ENCODE measurements around the gene PIGU. TPM values are rescaled to one million over a fixed set of nuclear protein-coding genes. Genes with fewer than 3 reads are reported as not detected.

Gene PIGU
- total and polyA plus RNA-seq, 2 of the 13 experiments (the other 11 are each of a cell fraction or from before 2014, with no cell fraction given) = 45.5 to 231 TPM

DNA sequence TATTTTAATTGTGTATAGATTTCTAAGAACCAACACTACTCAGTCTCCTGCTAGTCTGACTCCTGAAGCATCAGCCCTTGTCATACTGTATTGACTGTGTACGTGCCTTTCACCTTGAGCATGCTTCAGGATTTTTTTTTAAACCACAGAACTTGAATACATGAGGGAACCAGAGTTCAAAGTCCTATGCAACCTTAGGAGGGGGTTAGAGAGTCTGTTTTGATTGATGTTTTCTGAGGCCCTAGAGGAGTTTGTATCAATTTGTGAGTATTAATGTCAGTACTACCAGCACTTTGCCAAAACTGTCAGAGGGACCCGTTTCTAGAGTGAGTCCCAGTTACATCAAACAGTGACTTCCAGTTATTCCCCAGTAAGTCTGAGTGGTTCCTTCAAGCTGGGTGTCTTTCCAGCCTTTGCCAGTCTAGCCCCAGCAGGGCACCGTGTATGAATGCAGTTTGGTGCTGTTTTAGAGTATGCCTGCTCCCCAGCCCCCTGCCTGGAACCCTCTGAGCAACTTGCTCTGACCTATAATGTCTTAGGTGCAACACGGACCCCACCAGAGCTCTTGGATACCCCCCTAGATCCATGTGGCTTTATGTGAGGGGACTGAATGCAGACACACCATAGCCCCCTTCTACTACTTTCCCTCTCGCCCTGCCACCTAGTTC, 35.8 kb upstream of the PIGU start (continued):
- peak; percentile 57; the same call in 1 of the 2 replicates for TF ChIP-seq NFIC (IDR thresholded peaks at IDR 0.05; ENCODE audit: low read length)
- TF ChIP-seq ISL2 (CRISPR knock-in tag; IDR thresholded peaks at IDR 0.05) = 0 out of 2 replicates have a peak, but pooled peaks have one; percentile 50
- no peak for TF ChIP-seq SMAD1 (CRISPR knock-in tag; IDR thresholded peaks at IDR 0.05; ENCODE audit: borderline replicate concordance, low read depth)
- TF ChIP-seq ZBTB2 (CRISPR knock-in tag; IDR thresholded peaks at IDR 0.05; ENCODE audit: low read depth) = no peak
- peak; percentile 38; the same call in 1 of the 2 replicates for TF ChIP-seq HBP1 (CRISPR knock-in tag; IDR thresholded peaks at IDR 0.05; ENCODE audit: low read depth)
- TF ChIP-seq ZNF10 (CRISPR knock-in tag; IDR thresholded peaks at IDR 0.05; ENCODE audit: borderline replicate concordance, low read depth) = no peak
- TF ChIP-seq SNAPC5 (CRISPR knock-in tag; IDR thresholded peaks at IDR 0.05; ENCODE audit: borderline replicate concordance) = no peak
- TF ChIP-seq, protein P1, sequence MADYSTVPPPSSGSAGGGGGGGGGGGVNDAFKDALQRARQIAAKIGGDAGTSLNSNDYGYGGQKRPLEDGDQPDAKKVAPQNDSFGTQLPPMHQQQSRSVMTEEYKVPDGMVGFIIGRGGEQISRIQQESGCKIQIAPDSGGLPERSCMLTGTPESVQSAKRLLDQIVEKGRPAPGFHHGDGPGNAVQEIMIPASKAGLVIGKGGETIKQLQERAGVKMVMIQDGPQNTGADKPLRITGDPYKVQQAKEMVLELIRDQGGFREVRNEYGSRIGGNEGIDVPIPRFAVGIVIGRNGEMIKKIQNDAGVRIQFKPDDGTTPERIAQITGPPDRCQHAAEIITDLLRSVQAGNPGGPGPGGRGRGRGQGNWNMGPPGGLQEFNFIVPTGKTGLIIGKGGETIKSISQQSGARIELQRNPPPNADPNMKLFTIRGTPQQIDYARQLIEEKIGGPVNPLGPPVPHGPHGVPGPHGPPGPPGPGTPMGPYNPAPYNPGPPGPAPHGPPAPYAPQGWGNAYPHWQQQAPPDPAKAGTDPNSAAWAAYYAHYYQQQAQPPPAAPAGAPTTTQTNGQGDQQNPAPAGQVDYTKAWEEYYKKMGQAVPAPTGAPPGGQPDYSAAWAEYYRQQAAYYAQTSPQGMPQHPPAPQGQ (CRISPR knock-in tag; IDR thresholded peaks at IDR 0.05; ENCODE audit: borderline replicate concordance) = no peak
- TF ChIP-seq ATF3 (CRISPR knock-in tag; IDR thresholded peaks at IDR 0.05) = no peak
- TF ChIP-seq, protein P2, sequence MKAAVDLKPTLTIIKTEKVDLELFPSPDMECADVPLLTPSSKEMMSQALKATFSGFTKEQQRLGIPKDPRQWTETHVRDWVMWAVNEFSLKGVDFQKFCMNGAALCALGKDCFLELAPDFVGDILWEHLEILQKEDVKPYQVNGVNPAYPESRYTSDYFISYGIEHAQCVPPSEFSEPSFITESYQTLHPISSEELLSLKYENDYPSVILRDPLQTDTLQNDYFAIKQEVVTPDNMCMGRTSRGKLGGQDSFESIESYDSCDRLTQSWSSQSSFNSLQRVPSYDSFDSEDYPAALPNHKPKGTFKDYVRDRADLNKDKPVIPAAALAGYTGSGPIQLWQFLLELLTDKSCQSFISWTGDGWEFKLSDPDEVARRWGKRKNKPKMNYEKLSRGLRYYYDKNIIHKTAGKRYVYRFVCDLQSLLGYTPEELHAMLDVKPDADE (CRISPR knock-in tag; IDR thresholded peaks at IDR 0.05) = no peak
- TF ChIP-seq ZBTB8A (CRISPR knock-in tag; IDR thresholded peaks at IDR 0.05; ENCODE audit: borderline replicate concordance, low read depth) = no peak
- no peak for TF ChIP-seq NFE2 (CRISPR knock-in tag; IDR thresholded peaks at IDR 0.05)
- TF ChIP-seq ARNT2 (CRISPR knock-in tag; IDR thresholded peaks at IDR 0.05; ENCODE audit: low read depth) = no peak
- TF ChIP-seq ZNF205 (CRISPR knock-in tag; IDR thresholded peaks at IDR 0.05) = peak; percentile 53; the same call in 1 of the 2 replicates
- TF ChIP-seq, protein P3, sequence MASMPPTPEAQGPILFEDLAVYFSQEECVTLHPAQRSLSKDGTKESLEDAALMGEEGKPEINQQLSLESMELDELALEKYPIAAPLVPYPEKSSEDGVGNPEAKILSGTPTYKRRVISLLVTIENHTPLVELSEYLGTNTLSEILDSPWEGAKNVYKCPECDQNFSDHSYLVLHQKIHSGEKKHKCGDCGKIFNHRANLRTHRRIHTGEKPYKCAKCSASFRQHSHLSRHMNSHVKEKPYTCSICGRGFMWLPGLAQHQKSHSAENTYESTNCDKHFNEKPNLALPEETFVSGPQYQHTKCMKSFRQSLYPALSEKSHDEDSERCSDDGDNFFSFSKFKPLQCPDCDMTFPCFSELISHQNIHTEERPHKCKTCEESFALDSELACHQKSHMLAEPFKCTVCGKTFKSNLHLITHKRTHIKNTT (CRISPR knock-in tag; IDR thresholded peaks at IDR 0.05) = no peak
- TF ChIP-seq ARNTL (CRISPR knock-in tag; IDR thresholded peaks at IDR 0.05) = no peak
